K562 (cell line): Measurements from ENCODE around the gene ING4. TPM values are rescaled to one million over a fixed set of nuclear protein-coding genes. Genes with fewer than 3 reads are reported as not detected.

ENCODE experiments used
- ATF7 ChIP-seq: fragments of 450-650 bp; IDR thresholded peaks from 2 replicates; pipeline ENCODE4 v1.7.1; 2014; ENCODE audit warnings: mild to moderate bottlenecking, moderate library complexity
- BACH1 ChIP-seq: fragments of 200-800 bp; sonication (Bioruptor generic); IDR thresholded peaks from 2 replicates; pipeline ENCODE4 v1.6.1; 2016; ENCODE audit warnings: missing genetic modification characterization, missing compliant biosample characterization
- BCOR ChIP-seq: fragments of 450-650 bp; IDR thresholded peaks from 2 replicates; pipeline ENCODE4 v1.6.1; 2016
- EGR1 ChIP-seq: fragments of 450-650 bp; conservative IDR thresholded peaks from 2 replicates; pipeline ENCODE4 v1.6.1; 2017; ENCODE audit warnings: mild to moderate bottlenecking
- ELF1 ChIP-seq: fragments of 200-800 bp; sonication (Bioruptor generic); IDR thresholded peaks from 2 replicates; pipeline ENCODE4 v1.6.1; 2016; ENCODE audit warnings: missing genetic modification characterization, missing compliant biosample characterization
- ELF2 ChIP-seq: fragments of 250-450 bp; sonication (Bioruptor Pico); IDR thresholded peaks from 2 replicates; pipeline ENCODE4 v1.5.0; 2021; ENCODE audit warnings: mild to moderate bottlenecking
- EP400 ChIP-seq: fragments of 450-650 bp; IDR thresholded peaks from 2 replicates; pipeline ENCODE4 v1.6.1; 2017; ENCODE audit warnings: antibody characterized with exemption, mild to moderate bottlenecking, moderate library complexity
- GTF2E2 ChIP-seq: fragments of 200-800 bp; sonication (Bioruptor generic); IDR thresholded peaks from 2 replicates; pipeline ENCODE4 v1.6.1; 2016; ENCODE audit warnings: missing genetic modification characterization, missing compliant biosample characterization
- HEY1 ChIP-seq: fragments of 250-450 bp; sonication (Bioruptor Pico); IDR thresholded peaks from 2 replicates; pipeline ENCODE4 v1.5.0; 2020; ENCODE audit warnings: mild to moderate bottlenecking, moderate library complexity, borderline replicate concordance
- MAZ ChIP-seq, 2 experiments: fragments of 450-650 bp in 1 of 2; sonication (generic) in 1 of 2; formaldehyde crosslinking; IDR thresholded peaks in 1 of 2; conservative IDR thresholded peaks in 1 of 2; 2 replicates each; pipeline versions ENCODE4 v1.4.0 to v1.5.0; 2020; ENCODE audit warnings: mild to moderate bottlenecking in 1 of 2, missing genetic modification reagents in 1 of 2
- MCM2 ChIP-seq: fragments of 450-650 bp; IDR thresholded peaks from 2 replicates; pipeline ENCODE4 v1.6.1; 2017; ENCODE audit warnings: low read depth, mild to moderate bottlenecking
- NCOR1 ChIP-seq: fragments of 450-650 bp; IDR thresholded peaks from 2 replicates; pipeline ENCODE4 v1.6.1; 2016; ENCODE audit warnings: mild to moderate bottlenecking, moderate library complexity
- NFYB ChIP-seq: IDR thresholded peaks from 2 replicates; pipeline ENCODE4 v1.6.1; 2011; ENCODE audit warnings: mild to moderate bottlenecking, moderate library complexity; ENCODE audit not compliant: insufficient read length; ENCODE audit errors: extremely low read depth
- POLR2G ChIP-seq: fragments of 200-400 bp; formaldehyde crosslinking; IDR thresholded peaks from 2 replicates; pipeline ENCODE4 v1.6.1; 2017; ENCODE audit warnings: low read depth, mild to moderate bottlenecking, antibody characterized with exemption, low read length, moderate library complexity
- PURB ChIP-seq: sonication (generic); formaldehyde crosslinking; IDR thresholded peaks from 2 replicates; pipeline ENCODE4 v1.9.0; 2021; ENCODE audit warnings: low read depth, mild to moderate bottlenecking, missing genetic modification reagents
- SMARCA5 ChIP-seq: fragments of 450-650 bp; IDR thresholded peaks from 2 replicates; pipeline ENCODE4 v1.6.1; 2016
- TCF7L2 ChIP-seq: fragments of 150-350 bp; IDR thresholded peaks from 2 replicates; pipeline ENCODE4 v1.6.1; 2016; ENCODE audit warnings: low read depth, mild to moderate bottlenecking, low read length, moderate library complexity
- ZNF263 ChIP-seq: sonication (generic); formaldehyde crosslinking; IDR thresholded peaks from 2 replicates; pipeline ENCODE4 v1.8.0; 2022; ENCODE audit warnings: mild to moderate bottlenecking, missing genetic modification reagents, borderline replicate concordance
- polyA plus RNA-seq, 8 experiments: library from polyadenylated mRNA; depleted of rRNA in 4 of 8; stranded (reverse) in 5 of 8; unstranded in 3 of 8; fragments of >200 nt; fragmentation: Nextera tagmentation in 2 of 8; fragmentation: Illumina TruSeq in 1 of 8; extraction: Ambion mirVana in 2 of 8; extraction: Trizol in 1 of 8; gene quantifications; 2 replicates each; pipeline versions ENCODE4 v1.2.1 to v1.2.3, GENCODE V29; 2011 to 2014; ENCODE audit warnings: inconsistent platforms in 1 of 8, missing spikeins in 1 of 8
- total RNA-seq, 7 experiments: library from RNA; depleted of rRNA in 6 of 7; stranded (reverse); fragments of >200 nt in 6 of 7; fragmentation: Illumina TruSeq in 2 of 7; extraction: Trizol in 2 of 7; gene quantifications; 2 replicates each; pipeline versions ENCODE4 v1.2.1 to v1.2.3, GENCODE V29; 2011 to 2021; ENCODE audit warnings: low replicate concordance in 1 of 7
- TF ChIP-seq, protein P1 (sequence below): fragments of 450-650 bp; IDR thresholded peaks from 2 replicates; pipeline ENCODE4 v1.6.1; 2017; ENCODE audit warnings: mild to moderate bottlenecking, moderate library complexity
- TF ChIP-seq, protein P2 (sequence below), 2 experiments: fragments of 450-650 bp in 1 of 2; sonication (generic) in 1 of 2; formaldehyde crosslinking in 1 of 2; IDR thresholded peaks in 1 of 2; conservative IDR thresholded peaks in 1 of 2; 2 replicates each; pipeline versions ENCODE4 v1.6.1 to v1.8.1; 2016 to 2023; ENCODE audit warnings: mild to moderate bottlenecking in 2 of 2, moderate library complexity in 2 of 2, inconsistent platforms in 1 of 2, missing genetic modification reagents in 1 of 2
- TF ChIP-seq, protein P3 (sequence below): fragments of 250-450 bp; sonication (Bioruptor Pico); IDR thresholded peaks from 2 replicates; pipeline ENCODE4 v1.9.0; 2021; ENCODE audit warnings: mild to moderate bottlenecking
- TF ChIP-seq, protein P4 (sequence below): sonication (generic); formaldehyde crosslinking; IDR thresholded peaks from 2 replicates; pipeline ENCODE4 v1.9.0; 2022; ENCODE audit warnings: mild to moderate bottlenecking, missing genetic modification reagents
- TF ChIP-seq, protein P5 (sequence below): sonication (generic); formaldehyde crosslinking; IDR thresholded peaks from 2 replicates; pipeline ENCODE4 v1.8.1; 2023; ENCODE audit warnings: mild to moderate bottlenecking, missing genetic modification reagents

Gene ING4
- total and polyA plus RNA-seq, 9 of the 15 experiments (the other 6 are each of a cell fraction or from before 2014, with no cell fraction given) = 6.6 to 30.2 (median 15.7) TPM

DNA sequence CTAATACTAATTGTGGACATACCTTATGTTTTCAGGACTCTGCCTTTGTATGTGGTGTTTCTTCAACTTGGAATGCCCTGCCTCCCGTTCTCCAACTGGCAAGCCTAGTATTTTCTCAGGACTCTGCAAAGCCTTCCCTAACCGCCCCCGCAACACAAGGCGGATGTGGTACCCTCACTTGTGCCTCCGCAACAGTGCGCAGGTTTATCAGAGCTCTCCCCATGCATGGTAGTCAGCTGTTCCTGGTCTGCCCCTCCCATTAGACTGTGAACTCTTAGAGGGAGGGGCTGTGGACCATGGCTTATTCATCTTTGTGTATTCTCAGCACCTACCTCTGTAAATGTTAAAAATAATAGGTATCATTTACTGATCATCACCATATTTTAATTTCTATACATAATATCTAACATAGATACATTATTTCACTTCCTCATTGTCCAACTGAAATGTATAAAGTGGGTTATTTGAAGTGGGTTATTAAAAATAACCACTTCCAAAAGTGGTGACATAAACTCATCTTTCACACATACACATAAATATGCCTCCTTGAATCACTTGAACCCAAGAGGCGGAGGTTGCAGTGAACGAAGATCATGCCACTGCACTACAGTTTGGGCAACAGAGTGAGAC is 36.1 kb downstream of the ING4 start (continued):
- TF ChIP-seq, protein P1, sequence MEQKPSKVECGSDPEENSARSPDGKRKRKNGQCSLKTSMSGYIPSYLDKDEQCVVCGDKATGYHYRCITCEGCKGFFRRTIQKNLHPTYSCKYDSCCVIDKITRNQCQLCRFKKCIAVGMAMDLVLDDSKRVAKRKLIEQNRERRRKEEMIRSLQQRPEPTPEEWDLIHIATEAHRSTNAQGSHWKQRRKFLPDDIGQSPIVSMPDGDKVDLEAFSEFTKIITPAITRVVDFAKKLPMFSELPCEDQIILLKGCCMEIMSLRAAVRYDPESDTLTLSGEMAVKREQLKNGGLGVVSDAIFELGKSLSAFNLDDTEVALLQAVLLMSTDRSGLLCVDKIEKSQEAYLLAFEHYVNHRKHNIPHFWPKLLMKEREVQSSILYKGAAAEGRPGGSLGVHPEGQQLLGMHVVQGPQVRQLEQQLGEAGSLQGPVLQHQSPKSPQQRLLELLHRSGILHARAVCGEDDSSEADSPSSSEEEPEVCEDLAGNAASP = no peak
- TF ChIP-seq PURB (CRISPR knock-in tag) = no peak
- TF ChIP-seq SMARCA5 = no peak
- peak; percentile 22 to 41; a peak in 1 of 4 replicates for TF ChIP-seq MAZ (CRISPR knock-in tag; conservative IDR thresholded peaks at IDR 0.05 in 1 of 2, IDR thresholded peaks at IDR 0.05 in 1 of 2)
- TF ChIP-seq, protein P2, sequence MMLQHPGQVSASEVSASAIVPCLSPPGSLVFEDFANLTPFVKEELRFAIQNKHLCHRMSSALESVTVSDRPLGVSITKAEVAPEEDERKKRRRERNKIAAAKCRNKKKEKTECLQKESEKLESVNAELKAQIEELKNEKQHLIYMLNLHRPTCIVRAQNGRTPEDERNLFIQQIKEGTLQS (IDR thresholded peaks at IDR 0.05) = no peak
- TF ChIP-seq, protein P2 (CRISPR knock-in tag; conservative IDR thresholded peaks at IDR 0.05) = no peak
- no peak for TF ChIP-seq GTF2E2 (tag)
- TF ChIP-seq NCOR1 = peak; percentile 56
- TF ChIP-seq, protein P3, sequence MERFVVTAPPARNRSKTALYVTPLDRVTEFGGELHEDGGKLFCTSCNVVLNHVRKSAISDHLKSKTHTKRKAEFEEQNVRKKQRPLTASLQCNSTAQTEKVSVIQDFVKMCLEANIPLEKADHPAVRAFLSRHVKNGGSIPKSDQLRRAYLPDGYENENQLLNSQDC (CRISPR knock-in tag) = no peak
- TF ChIP-seq NFYB = no peak
- peak; percentile 44; the same call in 1 of the 2 replicates for TF ChIP-seq EP400
- TF ChIP-seq ELF1 (tag) = no peak
- TF ChIP-seq, protein P4, sequence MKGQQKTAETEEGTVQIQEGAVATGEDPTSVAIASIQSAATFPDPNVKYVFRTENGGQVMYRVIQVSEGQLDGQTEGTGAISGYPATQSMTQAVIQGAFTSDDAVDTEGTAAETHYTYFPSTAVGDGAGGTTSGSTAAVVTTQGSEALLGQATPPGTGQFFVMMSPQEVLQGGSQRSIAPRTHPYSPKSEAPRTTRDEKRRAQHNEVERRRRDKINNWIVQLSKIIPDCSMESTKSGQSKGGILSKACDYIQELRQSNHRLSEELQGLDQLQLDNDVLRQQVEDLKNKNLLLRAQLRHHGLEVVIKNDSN (CRISPR knock-in tag) = peak; percentile 35; the same call in 1 of the 2 replicates
- TF ChIP-seq POLR2G = no peak
- TF ChIP-seq, protein P5, sequence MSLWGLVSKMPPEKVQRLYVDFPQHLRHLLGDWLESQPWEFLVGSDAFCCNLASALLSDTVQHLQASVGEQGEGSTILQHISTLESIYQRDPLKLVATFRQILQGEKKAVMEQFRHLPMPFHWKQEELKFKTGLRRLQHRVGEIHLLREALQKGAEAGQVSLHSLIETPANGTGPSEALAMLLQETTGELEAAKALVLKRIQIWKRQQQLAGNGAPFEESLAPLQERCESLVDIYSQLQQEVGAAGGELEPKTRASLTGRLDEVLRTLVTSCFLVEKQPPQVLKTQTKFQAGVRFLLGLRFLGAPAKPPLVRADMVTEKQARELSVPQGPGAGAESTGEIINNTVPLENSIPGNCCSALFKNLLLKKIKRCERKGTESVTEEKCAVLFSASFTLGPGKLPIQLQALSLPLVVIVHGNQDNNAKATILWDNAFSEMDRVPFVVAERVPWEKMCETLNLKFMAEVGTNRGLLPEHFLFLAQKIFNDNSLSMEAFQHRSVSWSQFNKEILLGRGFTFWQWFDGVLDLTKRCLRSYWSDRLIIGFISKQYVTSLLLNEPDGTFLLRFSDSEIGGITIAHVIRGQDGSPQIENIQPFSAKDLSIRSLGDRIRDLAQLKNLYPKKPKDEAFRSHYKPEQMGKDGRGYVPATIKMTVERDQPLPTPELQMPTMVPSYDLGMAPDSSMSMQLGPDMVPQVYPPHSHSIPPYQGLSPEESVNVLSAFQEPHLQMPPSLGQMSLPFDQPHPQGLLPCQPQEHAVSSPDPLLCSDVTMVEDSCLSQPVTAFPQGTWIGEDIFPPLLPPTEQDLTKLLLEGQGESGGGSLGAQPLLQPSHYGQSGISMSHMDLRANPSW (CRISPR knock-in tag) = no peak
- no peak for TF ChIP-seq BCOR
- TF ChIP-seq BACH1 (tag) = no peak
- TF ChIP-seq MCM2 = no peak
- TF ChIP-seq HEY1 (CRISPR knock-in tag) = no peak
- 0 out of 2 replicates have a peak, but pooled peaks have one; percentile 24 for TF ChIP-seq ATF7
- TF ChIP-seq ZNF263 (CRISPR knock-in tag) = no peak
- peak; percentile 98 for TF ChIP-seq EGR1
- no peak for TF ChIP-seq ELF2 (CRISPR knock-in tag)
- TF ChIP-seq TCF7L2 = no peak
